Activated naive CD8-positive, alpha-beta T cell treated with anti-CD3 and anti-CD28 coated beads, Interleukin-2, amount 10 ng/mL, durations not matched to agents 7 days and 5 days (primary cell): ENCODE measurements around the gene MBD4. TPM values are rescaled to one million over a fixed set of nuclear protein-coding genes. Genes with fewer than 3 reads are reported as not detected.
A peak's percentile ranks its signal among the peaks of the same experiment; 100 is the strongest.

Experiments
- ATAC-seq: fragments of 150-1000 bp; cut with Tn5 transposase; one replicate; pipeline ENCODE4 v1.10.0; 2021; ENCODE audit warnings: low read depth, moderate library complexity
- POLR2A ChIA-PET: fragments of 350-600 bp; sonication (Branson Sonifier 250); formaldehyde crosslinking; loops from one replicate; lab custom pipeline; 2021; ENCODE audit warnings: antibody characterized with exemption; lab: Charles Lee
- DNase-seq: peaks from one replicate; pipeline ENCODE4 v3.0.0; 2021
- H3K27ac Mint-ChIP-seq: one replicate; pipeline ENCODE4 v1.8.0; 2022; ENCODE audit warnings: mild to moderate bottlenecking, mixed read lengths
- H3K27me3 Mint-ChIP-seq: one replicate; pipeline ENCODE4 v1.8.0; 2022; ENCODE audit warnings: mild to moderate bottlenecking, moderate library complexity, mixed read lengths
- H3K36me3 Mint-ChIP-seq: one replicate; pipeline ENCODE4 v1.8.0; 2021; ENCODE audit warnings: mild to moderate bottlenecking, mixed read lengths
- H3K4me1 Mint-ChIP-seq: one replicate; pipeline ENCODE4 v1.8.0; 2021; ENCODE audit warnings: mixed read lengths
- H3K4me3 Mint-ChIP-seq: one replicate; pipeline ENCODE4 v1.8.0; 2022; ENCODE audit warnings: mild to moderate bottlenecking, moderate library complexity, mixed read lengths
- H3K9me3 Mint-ChIP-seq: one replicate; pipeline ENCODE4 v1.8.0; 2021; ENCODE audit warnings: mixed read lengths
- total RNA-seq, 2 experiments: library from RNA; stranded (reverse); gene quantifications; one replicate each; pipeline ENCODE4 v1.2.3, GENCODE V29; 2021

The MBD4 gene
- total RNA-seq, 2 experiments from 2014 or later = 49.0 to 57.6 TPM

GRCh38 chr3:129434140-129434539, 5.6 kb downstream of the MBD4 start:
- ATAC-seq (no peak), DNase-seq (no peak)
- Mint-ChIP-seq H3K4me1 (peaks cover 50% of the 10 kb centered on the region), H3K27me3 (no peaks in the 10 kb centered on the region), H3K36me3 (peaks cover 41% of the 10 kb centered on the region), H3K9me3 (no peaks in the 10 kb centered on the region), H3K4me3 (no peak overlapping the region), H3K27ac (no peak overlapping the region)
- POLR2A ChIA-PET = interaction anchor here (0.6 to 1.2 kb wide), 2 partner anchors 118 to 752 kb away, joined by 3 to 5 read pairs; a partner anchor contains a TSS

GRCh38 chr3:129433565-129433964, 6.2 kb downstream of the MBD4 start:
- ATAC-seq = no peak
- Mint-ChIP-seq H3K27me3 (no peaks in the 10 kb centered on the region), H3K4me3 (no peak overlapping the region), H3K4me1 (peaks cover 54% of the 10 kb centered on the region), H3K36me3 (peaks cover 45% of the 10 kb centered on the region), H3K9me3 (no peaks in the 10 kb centered on the region), H3K27ac (no peak overlapping the region)
- no peak for DNase-seq
- POLR2A ChIA-PET = interaction anchor here (0.6 to 1.2 kb wide), 2 partner anchors 118 to 751 kb away, joined by 3 to 5 read pairs; a partner anchor contains a TSS

GRCh38 chr3:129432671-129433070, 7.1 kb downstream of the MBD4 start:
- no peak for ATAC-seq
- Mint-ChIP-seq H3K9me3 (no peaks in the 10 kb centered on the region), H3K4me1 (peaks cover 55% of the 10 kb centered on the region), H3K27ac (no peak overlapping the region), H3K36me3 (peaks cover 41% of the 10 kb centered on the region), H3K4me3 (no peak overlapping the region), H3K27me3 (peaks cover 6% of the 10 kb centered on the region)
- POLR2A ChIA-PET = no interaction called here
- DNase-seq = no peak

- POLR2A ChIA-PET = no interaction called here
- Mint-ChIP-seq H3K9me3 (no peaks in the 10 kb centered on the region), H3K27ac (peak overlapping the region; percentile 13), H3K36me3 (peaks cover 38% of the 10 kb centered on the region), H3K4me3 (no peak overlapping the region), H3K27me3 (peaks cover 6% of the 10 kb centered on the region), H3K4me1 (peaks cover 54% of the 10 kb centered on the region)
- ATAC-seq = no peak
- no peak for DNase-seq
Observed at GRCh38 chr3:129432036-129432435, 7.7 kb downstream of the MBD4 start.

- H3K27ac Mint-ChIP-seq = no peak overlapping the region
- POLR2A ChIA-PET = interaction anchor here (0.6 to 5.6 kb wide), 3 partner anchors 10 to 114 kb away, joined by 3 to 38 read pairs (median 4); partner anchors contain the start of genes IFT122 and MBD4
- ATAC-seq (no peak), DNase-seq (no peak)
- H3K36me3 Mint-ChIP-seq = peaks cover 32% of the 10 kb centered on the region
- no peaks in the 10 kb centered on the region for H3K9me3 Mint-ChIP-seq
- peaks cover 6% of the 10 kb centered on the region for H3K27me3 Mint-ChIP-seq
- no peak overlapping the region for H3K4me3 Mint-ChIP-seq
- peaks cover 38% of the 10 kb centered on the region for H3K4me1 Mint-ChIP-seq
Observed at GRCh38 chr3:129429602-129430001, 10.1 kb downstream of the MBD4 start.

- H3K4me3 Mint-ChIP-seq = peak overlapping the region; percentile 56
- H3K9me3 Mint-ChIP-seq = peaks cover 2% of the 10 kb centered on the region
Observed at GRCh38 chr3:129429080-129429451, 10.7 kb downstream of the MBD4 start.

GRCh38 chr3:129428376-129429079, 11.2 kb downstream of the MBD4 start, which contains the start of gene EFCAB12:
TSS of gene EFCAB12 (minus strand) at chr3:129428636. CDS start at chr3:129428488, 148 bp downstream.
- H3K4me3 Mint-ChIP-seq = peak within 1 kb of the TSS; percentile 56
- H3K36me3 Mint-ChIP-seq = peaks cover 24% of the 10 kb centered on the region
- DNase-seq (peak; percentile 84), ATAC-seq (peak; percentile 92)
- POLR2A ChIA-PET = interaction anchor here (0.9 to 5.6 kb wide), 5 partner anchors 11 to 459 kb away, joined by 3 to 38 read pairs (median 4); partner anchors contain the start of genes IFT122 and MBD4
- peaks cover 6% of the 10 kb centered on the region for H3K27me3 Mint-ChIP-seq
- H3K4me1 Mint-ChIP-seq = peaks cover 39% of the 10 kb centered on the region
- peaks cover 2% of the 10 kb centered on the region for H3K9me3 Mint-ChIP-seq
- H3K27ac Mint-ChIP-seq = peak within 1 kb of the TSS; percentile 30

More at GRCh38 chr3:129429080-129429451, 10.7 kb downstream of the MBD4 start:
- Mint-ChIP-seq H3K36me3 (peaks cover 30% of the 10 kb centered on the region), H3K27me3 (peaks cover 6% of the 10 kb centered on the region), H3K27ac (peak overlapping the region; percentile 30), H3K4me1 (peaks cover 39% of the 10 kb centered on the region)
- POLR2A ChIA-PET = interaction anchor here (0.6 to 5.6 kb wide), 5 partner anchors 11 to 459 kb away, joined by 3 to 38 read pairs (median 4); partner anchors contain the start of genes IFT122 and MBD4
- DNase-seq (no peak), ATAC-seq (no peak)

- peaks cover 21% of the 10 kb centered on the region for H3K36me3 Mint-ChIP-seq
- POLR2A ChIA-PET = interaction anchor here (0.9 to 5.6 kb wide), 4 partner anchors 12 to 458 kb away, joined by 3 to 38 read pairs (median 5); partner anchors contain the start of genes IFT122 and MBD4
- ATAC-seq (no peak), DNase-seq (no peak)
- H3K27me3 Mint-ChIP-seq = peaks cover 6% of the 10 kb centered on the region
- peaks cover 39% of the 10 kb centered on the region for H3K4me1 Mint-ChIP-seq
- H3K27ac Mint-ChIP-seq = no peak overlapping the region
- H3K4me3 Mint-ChIP-seq = peak overlapping the region; percentile 56
- H3K9me3 Mint-ChIP-seq = peaks cover 2% of the 10 kb centered on the region
Observed at GRCh38 chr3:129428007-129428375, 11.8 kb downstream of the MBD4 start.

GRCh38 chr3:129425619-129426018, 14.1 kb downstream of the MBD4 start:
- H3K4me1 Mint-ChIP-seq = peaks cover 28% of the 10 kb centered on the region
- H3K4me3 Mint-ChIP-seq = no peak overlapping the region
- peaks cover 10% of the 10 kb centered on the region for H3K36me3 Mint-ChIP-seq
- peaks cover 9% of the 10 kb centered on the region for H3K27me3 Mint-ChIP-seq
- DNase-seq (no peak), ATAC-seq (no peak)
- POLR2A ChIA-PET = interaction anchor here (0.7 kb wide), 1 partner anchor 9 kb away, joined by 4 read pairs; no protein-coding TSS in a partner anchor
- H3K27ac Mint-ChIP-seq = no peak overlapping the region
- H3K9me3 Mint-ChIP-seq = peaks cover 2% of the 10 kb centered on the region

- Mint-ChIP-seq H3K4me3 (no peak overlapping the region), H3K4me1 (peaks cover 26% of the 10 kb centered on the region), H3K9me3 (peaks cover 2% of the 10 kb centered on the region), H3K36me3 (peaks cover 7% of the 10 kb centered on the region), H3K27me3 (peaks cover 10% of the 10 kb centered on the region), H3K27ac (no peak overlapping the region)
- ATAC-seq (no peak), DNase-seq (no peak)
- POLR2A ChIA-PET = no interaction called here
Observed at GRCh38 chr3:129425213-129425612, 14.5 kb downstream of the MBD4 start.

- DNase-seq (no peak), ATAC-seq (no peak)
- H3K4me3 Mint-ChIP-seq = no peak overlapping the region
- peaks cover 4% of the 10 kb centered on the region for H3K36me3 Mint-ChIP-seq
- H3K4me1 Mint-ChIP-seq = peaks cover 22% of the 10 kb centered on the region
- POLR2A ChIA-PET = no interaction called here
- peaks cover 2% of the 10 kb centered on the region for H3K9me3 Mint-ChIP-seq
- H3K27ac Mint-ChIP-seq = no peak overlapping the region
- peaks cover 10% of the 10 kb centered on the region for H3K27me3 Mint-ChIP-seq
Observed at GRCh38 chr3:129424185-129424841, 15.4 kb downstream of the MBD4 start.

- H3K4me1 Mint-ChIP-seq = peaks cover 9% of the 10 kb centered on the region
- DNase-seq = no peak
- peaks cover 2% of the 10 kb centered on the region for H3K9me3 Mint-ChIP-seq
- POLR2A ChIA-PET = no interaction called here
- ATAC-seq = no peak
- no peak overlapping the region for H3K4me3 Mint-ChIP-seq
- peaks cover 7% of the 10 kb centered on the region for H3K27me3 Mint-ChIP-seq
- no peaks in the 10 kb centered on the region for H3K36me3 Mint-ChIP-seq
- H3K27ac Mint-ChIP-seq = no peak overlapping the region
Observed at GRCh38 chr3:129422897-129423296, 16.9 kb downstream of the MBD4 start.

GRCh38 chr3:129421988-129422745, 17.6 kb downstream of the MBD4 start:
- POLR2A ChIA-PET = no interaction called here
- H3K27ac Mint-ChIP-seq = no peak overlapping the region
- H3K4me3 Mint-ChIP-seq = no peak overlapping the region
- no peaks in the 10 kb centered on the region for H3K36me3 Mint-ChIP-seq
- DNase-seq (no peak), ATAC-seq (no peak)
- H3K4me1 Mint-ChIP-seq = peaks cover 6% of the 10 kb centered on the region
- H3K9me3 Mint-ChIP-seq = peaks cover 2% of the 10 kb centered on the region
- H3K27me3 Mint-ChIP-seq = peaks cover 4% of the 10 kb centered on the region
